ENCODE data around the gene SLC10A7.

SLC10A7 gene

GRCh38 chr4:146310319-146311021 lies 211.3 kb downstream of the SLC10A7 start:
- H3K4me1 Mint-ChIP-seq (ENCODE audit: low read depth): no peaks in the 10 kb centered on the region
- H3K27me3 Mint-ChIP-seq (ENCODE audit: low read depth): no peaks in the 10 kb centered on the region
- H3K4me3 Mint-ChIP-seq: no peak overlapping the region
- no peaks in the 10 kb centered on the region for H3K36me3 Mint-ChIP-seq (ENCODE audit: low read depth)
- H3K9me3 Mint-ChIP-seq: no peaks in the 10 kb centered on the region
- no peak overlapping the region for H3K27ac Mint-ChIP-seq

GRCh38 chr4:146308951-146309350 lies 212.8 kb downstream of the SLC10A7 start:
- Mint-ChIP-seq H3K27ac (no peak overlapping the region), H3K9me3 (no peaks in the 10 kb centered on the region), H3K4me1 (ENCODE audit: low read depth) (no peaks in the 10 kb centered on the region), H3K4me3 (no peak overlapping the region), H3K36me3 (ENCODE audit: low read depth) (peaks cover 5% of the 10 kb centered on the region), H3K27me3 (ENCODE audit: low read depth) (no peaks in the 10 kb centered on the region)

DNA sequence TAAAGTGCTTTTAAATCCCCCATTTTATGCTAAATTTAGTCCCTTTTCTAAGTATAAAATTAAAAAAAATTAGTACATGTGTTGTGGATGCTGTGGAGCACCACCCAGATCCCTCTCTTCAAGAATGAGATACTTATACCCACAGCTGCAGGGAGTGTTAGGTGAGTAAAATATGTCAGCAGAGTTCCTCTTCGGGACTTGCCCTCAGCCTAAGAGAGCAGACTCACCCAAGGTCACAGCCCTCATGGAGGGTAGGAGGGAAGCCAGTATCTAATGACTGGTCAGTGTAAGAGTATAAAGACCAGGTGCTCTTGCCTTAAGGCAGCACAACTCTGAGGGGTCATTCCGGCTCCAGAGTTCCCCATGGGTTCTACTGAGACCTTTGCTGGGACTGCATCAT lies 218.9 kb downstream of the SLC10A7 start:
- H3K4me3 Mint-ChIP-seq: no peak overlapping the region
- H3K27ac Mint-ChIP-seq: no peak overlapping the region
- no peaks in the 10 kb centered on the region for H3K27me3 Mint-ChIP-seq (ENCODE audit: low read depth)
- no peaks in the 10 kb centered on the region for H3K9me3 Mint-ChIP-seq
- peaks cover 5% of the 10 kb centered on the region for H3K36me3 Mint-ChIP-seq (ENCODE audit: low read depth)
- no peaks in the 10 kb centered on the region for H3K4me1 Mint-ChIP-seq (ENCODE audit: low read depth)

DNA sequence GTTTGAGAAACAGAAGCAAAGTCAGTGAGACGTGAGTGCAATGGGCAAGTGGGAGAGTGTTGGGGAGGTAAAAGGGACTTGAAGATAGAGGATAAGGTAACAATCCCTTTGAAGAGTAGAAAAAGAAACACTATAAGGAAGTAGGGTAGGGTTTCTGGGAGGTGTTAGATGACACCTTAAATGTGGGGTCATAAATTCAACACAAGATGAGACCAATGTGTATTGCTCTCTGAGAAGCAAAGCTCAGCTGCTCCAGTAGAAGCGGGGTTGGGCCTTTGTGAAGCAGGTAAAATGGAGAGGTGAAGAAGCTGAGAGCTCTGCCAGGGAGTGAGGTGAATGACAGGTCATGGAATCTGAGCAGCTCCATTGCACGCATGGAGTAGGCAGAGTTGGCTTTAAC lies 222.1 kb downstream of the SLC10A7 start:
- Mint-ChIP-seq H3K27ac (no peak overlapping the region), H3K36me3 (ENCODE audit: low read depth) (peaks cover 5% of the 10 kb centered on the region), H3K9me3 (no peaks in the 10 kb centered on the region)

DNA sequence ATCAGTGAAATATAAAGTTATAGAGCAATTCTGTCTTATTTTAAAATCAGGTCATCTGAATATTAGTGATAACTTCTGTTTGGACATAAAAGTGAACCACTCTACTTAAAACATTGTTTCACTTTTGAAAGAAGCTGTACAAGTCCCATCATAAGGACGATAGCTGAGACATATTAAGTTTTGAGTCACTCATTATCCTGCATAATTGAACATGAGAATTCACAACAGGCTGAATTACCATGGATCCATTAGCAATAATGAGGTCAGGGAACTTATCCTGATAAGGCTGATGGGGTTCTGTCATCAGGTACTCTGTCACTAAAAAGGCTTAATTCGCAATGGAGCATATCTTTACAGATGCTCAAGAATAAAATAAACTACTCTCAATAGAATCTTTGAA lies 227.0 kb downstream of the SLC10A7 start:
- H3K4me1 Mint-ChIP-seq (ENCODE audit: low read depth): no peaks in the 10 kb centered on the region
- no peak overlapping the region for H3K27ac Mint-ChIP-seq
- H3K27me3 Mint-ChIP-seq (ENCODE audit: low read depth): no peaks in the 10 kb centered on the region
- H3K9me3 Mint-ChIP-seq: no peaks in the 10 kb centered on the region
- H3K4me3 Mint-ChIP-seq: no peak overlapping the region
- peaks cover 7% of the 10 kb centered on the region for H3K36me3 Mint-ChIP-seq (ENCODE audit: low read depth)

More for the DNA sequence above, 222.1 kb downstream of the SLC10A7 start:
- Mint-ChIP-seq H3K27me3 (ENCODE audit: low read depth) (no peaks in the 10 kb centered on the region), H3K4me3 (no peak overlapping the region), H3K4me1 (ENCODE audit: low read depth) (no peaks in the 10 kb centered on the region)

DNA sequence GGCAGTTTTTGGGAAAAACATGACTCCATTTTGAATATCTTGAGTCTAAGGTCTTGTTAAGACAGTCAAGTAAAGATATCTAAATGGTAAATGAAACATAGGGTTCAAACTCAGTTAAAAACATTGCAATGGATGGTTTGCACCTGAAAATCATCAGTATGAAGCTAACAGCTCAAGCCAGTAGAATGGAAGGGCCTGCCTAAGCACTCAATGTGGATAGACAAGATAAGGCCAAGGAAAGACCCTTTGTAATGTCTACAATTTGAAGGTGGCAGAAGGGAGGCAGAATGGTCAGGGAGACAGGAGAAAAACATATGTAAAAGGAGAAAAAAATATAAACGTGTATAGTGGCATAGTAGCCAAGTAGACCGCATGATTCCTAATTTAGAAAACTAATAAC lies 229.2 kb downstream of the SLC10A7 start:
- H3K4me1 Mint-ChIP-seq (ENCODE audit: low read depth): no peaks in the 10 kb centered on the region
- H3K27me3 Mint-ChIP-seq (ENCODE audit: low read depth): no peaks in the 10 kb centered on the region
- peaks cover 9% of the 10 kb centered on the region for H3K36me3 Mint-ChIP-seq (ENCODE audit: low read depth)
- H3K9me3 Mint-ChIP-seq: no peaks in the 10 kb centered on the region
- H3K27ac Mint-ChIP-seq: no peak overlapping the region
- no peak overlapping the region for H3K4me3 Mint-ChIP-seq

DNA sequence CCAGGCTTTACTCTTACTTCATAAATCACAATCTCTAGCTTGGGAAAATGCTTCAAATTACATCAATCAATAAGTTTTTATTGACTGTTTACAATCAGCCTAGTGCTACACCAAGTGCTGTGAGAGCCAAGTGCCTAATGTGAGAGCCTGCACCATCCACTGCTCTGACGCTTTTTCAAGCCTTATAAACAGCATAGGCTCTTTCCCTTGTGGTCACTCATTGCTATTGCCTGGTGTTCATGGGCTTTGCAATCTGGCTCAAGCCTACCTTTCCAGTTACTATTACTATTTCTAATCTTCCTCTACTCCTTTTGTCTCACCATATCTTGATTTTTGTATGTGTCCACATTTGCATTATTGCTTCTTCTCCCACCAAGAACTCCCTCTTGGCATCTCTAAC lies 230.4 kb downstream of the SLC10A7 start:
- Mint-ChIP-seq H3K9me3 (no peaks in the 10 kb centered on the region), H3K27me3 (ENCODE audit: low read depth) (no peaks in the 10 kb centered on the region), H3K4me3 (no peak overlapping the region), H3K27ac (no peak overlapping the region), H3K4me1 (ENCODE audit: low read depth) (no peaks in the 10 kb centered on the region), H3K36me3 (ENCODE audit: low read depth) (peaks cover 9% of the 10 kb centered on the region)

DNA sequence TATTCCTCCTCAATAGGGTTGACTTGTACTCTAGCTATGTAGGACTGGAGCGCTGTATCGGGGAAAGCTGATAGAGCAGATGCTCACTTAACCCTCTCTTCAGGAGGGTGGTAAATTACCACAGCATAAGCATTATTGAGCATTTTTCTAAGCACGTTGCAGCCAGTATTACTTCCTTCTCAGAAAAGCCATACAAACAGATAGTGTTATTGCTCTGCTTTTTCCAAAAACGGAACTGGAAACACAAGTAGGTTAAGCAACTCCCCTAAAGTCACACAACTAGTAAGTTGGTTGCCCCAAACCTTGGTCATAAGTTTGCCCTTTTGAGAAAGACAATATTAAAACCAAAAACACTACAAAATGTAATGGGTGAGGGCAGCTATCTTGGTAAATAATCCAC lies 233.5 kb downstream of the SLC10A7 start:
- no peaks in the 10 kb centered on the region for H3K4me1 Mint-ChIP-seq (ENCODE audit: low read depth)
- peaks cover 10% of the 10 kb centered on the region for H3K36me3 Mint-ChIP-seq (ENCODE audit: low read depth)
- no peak overlapping the region for H3K27ac Mint-ChIP-seq
- no peaks in the 10 kb centered on the region for H3K27me3 Mint-ChIP-seq (ENCODE audit: low read depth)
- no peaks in the 10 kb centered on the region for H3K9me3 Mint-ChIP-seq
- no peak overlapping the region for H3K4me3 Mint-ChIP-seq

DNA sequence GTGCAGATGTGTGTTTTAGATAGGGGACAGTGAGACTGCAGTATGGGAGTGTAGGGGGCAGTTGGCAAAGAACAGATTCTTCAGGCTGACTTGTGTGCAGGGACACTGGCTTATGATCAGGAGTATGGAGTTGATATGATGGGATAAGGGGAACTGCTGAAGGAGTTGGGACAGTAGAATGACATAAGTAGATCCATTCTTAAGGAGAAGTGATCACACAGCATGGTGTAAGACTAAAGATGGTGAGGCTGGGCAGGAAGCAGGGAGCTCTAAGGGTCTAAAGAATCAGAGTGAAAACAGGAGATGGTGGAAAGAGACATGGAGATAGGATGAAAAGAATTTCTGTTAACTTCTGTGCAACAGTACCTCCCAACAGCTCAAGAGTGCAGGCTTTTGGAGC lies 236.7 kb downstream of the SLC10A7 start:
- no peaks in the 10 kb centered on the region for H3K27me3 Mint-ChIP-seq (ENCODE audit: low read depth)
- no peak overlapping the region for H3K27ac Mint-ChIP-seq
- H3K9me3 Mint-ChIP-seq: no peaks in the 10 kb centered on the region
- H3K36me3 Mint-ChIP-seq (ENCODE audit: low read depth): peaks cover 10% of the 10 kb centered on the region
- no peak overlapping the region for H3K4me3 Mint-ChIP-seq
- no peaks in the 10 kb centered on the region for H3K4me1 Mint-ChIP-seq (ENCODE audit: low read depth)

DNA sequence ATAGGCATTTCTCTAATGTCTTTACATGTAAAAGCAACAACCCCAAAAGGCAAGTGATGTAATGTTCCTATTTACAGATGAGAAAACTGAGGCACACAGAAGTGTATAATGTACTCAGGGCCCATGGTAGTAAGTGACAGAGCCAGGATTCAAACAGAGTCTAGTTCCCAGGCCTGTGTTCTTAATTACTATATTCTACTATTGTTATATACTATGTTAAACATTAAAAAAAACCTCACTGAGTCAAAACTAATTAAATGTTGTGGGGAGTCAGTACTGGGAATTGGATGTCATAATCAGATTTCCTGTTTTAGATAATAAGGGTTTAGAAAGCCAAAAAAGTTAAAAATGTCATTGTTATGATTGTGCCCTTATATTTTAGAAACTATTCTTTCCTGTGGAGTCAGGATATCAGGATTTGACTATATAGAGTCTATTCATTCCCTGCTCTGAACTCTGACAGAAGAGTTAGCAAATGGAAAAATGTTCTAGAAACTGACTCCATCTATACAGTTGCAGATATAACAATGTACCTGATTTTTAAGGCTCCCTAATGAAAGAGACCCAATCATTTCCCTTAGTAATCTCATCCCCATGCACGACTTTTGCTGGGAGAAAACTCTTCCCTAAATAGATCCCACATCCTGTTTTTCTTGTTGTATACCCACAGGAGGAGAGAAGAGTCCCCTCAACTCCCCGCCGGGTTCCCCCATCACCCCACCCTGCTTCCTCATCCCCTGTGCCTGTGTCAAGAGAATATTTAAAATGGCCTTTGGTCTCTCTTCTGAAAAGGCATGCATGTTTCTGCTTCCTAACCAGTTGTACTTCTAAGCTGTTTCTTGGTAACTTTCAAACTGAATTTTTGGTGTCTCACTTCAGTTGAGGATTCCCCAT lies 237.7 kb downstream of the SLC10A7 start:
- no peak overlapping the region for H3K27ac Mint-ChIP-seq
- no peaks in the 10 kb centered on the region for H3K9me3 Mint-ChIP-seq
- no peaks in the 10 kb centered on the region for H3K4me1 Mint-ChIP-seq (ENCODE audit: low read depth)
- peaks cover 10% of the 10 kb centered on the region for H3K36me3 Mint-ChIP-seq (ENCODE audit: low read depth)
- no peak overlapping the region for H3K4me3 Mint-ChIP-seq
- H3K27me3 Mint-ChIP-seq (ENCODE audit: low read depth): no peaks in the 10 kb centered on the region

GRCh38 chr4:146282657-146283056 lies 239.1 kb downstream of the SLC10A7 start:
- peaks cover 8% of the 10 kb centered on the region for H3K36me3 Mint-ChIP-seq (ENCODE audit: low read depth)
- H3K4me3 Mint-ChIP-seq: no peak overlapping the region
- no peak overlapping the region for H3K27ac Mint-ChIP-seq
- H3K9me3 Mint-ChIP-seq: no peaks in the 10 kb centered on the region
- H3K4me1 Mint-ChIP-seq (ENCODE audit: low read depth): no peaks in the 10 kb centered on the region
- H3K27me3 Mint-ChIP-seq (ENCODE audit: low read depth): no peaks in the 10 kb centered on the region

DNA sequence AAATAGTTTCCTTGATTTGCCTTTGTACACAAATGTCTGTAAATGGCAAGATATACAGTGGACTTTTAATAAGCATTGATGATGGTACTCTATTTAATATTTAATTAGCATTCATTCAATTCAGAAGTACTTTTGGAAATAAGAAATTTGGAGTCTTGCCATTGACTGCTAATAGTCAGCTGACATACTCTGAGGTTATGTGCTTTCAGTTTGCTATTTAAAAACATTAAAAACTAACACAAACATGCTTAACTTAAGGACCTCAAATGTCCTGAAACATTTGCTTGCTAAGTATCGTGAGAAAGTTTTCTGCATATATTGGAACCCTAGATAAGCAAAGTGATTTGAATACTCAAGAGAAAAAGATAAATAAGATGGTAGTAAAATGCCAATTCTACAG lies 242.8 kb downstream of the SLC10A7 start:
- H3K27ac Mint-ChIP-seq: no peak overlapping the region
- peaks cover 10% of the 10 kb centered on the region for H3K36me3 Mint-ChIP-seq (ENCODE audit: low read depth)
- no peaks in the 10 kb centered on the region for H3K27me3 Mint-ChIP-seq (ENCODE audit: low read depth)

DNA sequence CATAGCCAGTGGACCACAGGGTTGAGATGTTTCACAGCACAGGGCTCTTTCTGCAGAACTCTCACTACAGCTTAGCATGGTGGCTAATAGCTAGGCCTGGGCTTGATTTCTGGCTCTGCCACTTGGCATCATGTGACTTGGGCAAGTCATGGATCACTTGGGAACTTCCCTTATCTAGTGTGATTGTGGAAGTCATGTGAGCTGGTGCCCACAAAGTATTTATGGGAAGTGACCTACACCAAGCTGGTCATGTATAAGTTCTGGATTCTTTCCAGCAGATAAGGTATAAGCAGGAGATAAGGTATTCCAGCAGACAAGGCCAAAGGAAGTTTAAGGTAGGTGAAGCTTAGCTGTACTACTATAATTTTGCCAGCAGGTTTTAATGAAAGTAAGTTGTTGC lies 246.4 kb downstream of the SLC10A7 start:
- Mint-ChIP-seq H3K9me3 (no peaks in the 10 kb centered on the region), H3K27me3 (ENCODE audit: low read depth) (no peaks in the 10 kb centered on the region), H3K27ac (no peak overlapping the region), H3K4me3 (no peak overlapping the region), H3K36me3 (ENCODE audit: low read depth) (peaks cover 2% of the 10 kb centered on the region), H3K4me1 (ENCODE audit: low read depth) (no peaks in the 10 kb centered on the region)

More for the DNA sequence above, 242.8 kb downstream of the SLC10A7 start:
- H3K4me3 Mint-ChIP-seq: no peak overlapping the region
- no peaks in the 10 kb centered on the region for H3K9me3 Mint-ChIP-seq
- no peaks in the 10 kb centered on the region for H3K4me1 Mint-ChIP-seq (ENCODE audit: low read depth)

- no peaks in the 10 kb centered on the region for H3K9me3 Mint-ChIP-seq
- H3K27me3 Mint-ChIP-seq (ENCODE audit: low read depth): no peaks in the 10 kb centered on the region
- H3K36me3 Mint-ChIP-seq (ENCODE audit: low read depth): peaks cover 2% of the 10 kb centered on the region
- H3K4me3 Mint-ChIP-seq: no peak overlapping the region
- no peaks in the 10 kb centered on the region for H3K4me1 Mint-ChIP-seq (ENCODE audit: low read depth)
- no peak overlapping the region for H3K27ac Mint-ChIP-seq
These were observed 247.0 kb downstream of the SLC10A7 start for GRCh38 chr4:146274774-146275173.

All from T-helper 1 cell treated with Interleukin-12 subunit alpha and Interleukin-12 subunit beta and Interleukin-4 antibody, amounts not matched to agents 30 μg/mL and 1 μg/mL, for 36 hours (primary cell).